ENCODE data around the gene TATDN2.

The TATDN2 gene

DNA sequence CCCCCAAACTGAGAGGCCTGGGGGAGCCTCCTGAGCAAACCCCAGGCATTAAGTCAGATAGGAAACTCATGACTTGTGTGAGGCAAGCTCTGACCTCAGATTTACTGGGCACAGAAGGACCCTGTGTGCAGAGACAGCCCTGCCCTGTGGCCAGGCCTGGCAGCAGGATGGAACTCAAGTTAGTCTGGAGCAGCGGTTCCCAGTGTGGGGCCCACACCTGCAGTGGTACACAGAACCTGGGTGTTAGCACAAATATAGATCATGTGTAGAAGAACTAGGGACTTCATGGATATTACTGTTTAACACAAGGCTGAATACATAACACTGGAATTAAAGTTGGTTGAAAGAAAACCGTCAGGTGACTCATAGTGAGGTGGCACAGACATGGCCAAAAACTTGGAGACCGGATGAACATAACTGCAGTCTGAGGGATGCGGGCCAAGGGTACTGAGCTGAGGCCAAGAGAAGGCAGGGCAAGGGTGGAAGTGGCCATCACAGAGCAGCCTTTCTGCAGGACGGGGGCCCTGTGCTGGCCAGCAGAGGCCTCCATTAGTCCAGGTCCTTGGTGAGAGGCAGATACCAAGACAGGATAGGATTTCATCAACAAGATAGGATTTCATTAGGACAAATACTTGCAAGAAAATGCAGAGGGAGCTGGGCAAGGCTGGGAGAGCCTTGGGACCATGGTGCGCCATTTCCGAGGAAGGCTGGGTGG, 42.7 kb upstream of the TATDN2 start:
- no peak overlapping the region for H2AFZ ChIP-seq (ENCODE audit: low read length)
- no peaks in the 10 kb centered on the region for H3K4me1 ChIP-seq (ENCODE audit: insufficient read depth, low read length, poor library complexity, severe bottlenecking)
- H3K79me2 ChIP-seq (ENCODE audit: insufficient read depth, low read length) = no peaks in the 10 kb centered on the region
- H3F3A ChIP-seq (ENCODE audit: low read depth) = no peaks in the 10 kb centered on the region
- H3K9me3 ChIP-seq (ENCODE audit: insufficient read depth, low read depth, low read length) = no peaks in the 10 kb centered on the region
- H4K20me1 ChIP-seq (ENCODE audit: insufficient read depth, low read length, poor library complexity, severe bottlenecking) = no peaks in the 10 kb centered on the region
- TF ChIP-seq, protein P1, sequence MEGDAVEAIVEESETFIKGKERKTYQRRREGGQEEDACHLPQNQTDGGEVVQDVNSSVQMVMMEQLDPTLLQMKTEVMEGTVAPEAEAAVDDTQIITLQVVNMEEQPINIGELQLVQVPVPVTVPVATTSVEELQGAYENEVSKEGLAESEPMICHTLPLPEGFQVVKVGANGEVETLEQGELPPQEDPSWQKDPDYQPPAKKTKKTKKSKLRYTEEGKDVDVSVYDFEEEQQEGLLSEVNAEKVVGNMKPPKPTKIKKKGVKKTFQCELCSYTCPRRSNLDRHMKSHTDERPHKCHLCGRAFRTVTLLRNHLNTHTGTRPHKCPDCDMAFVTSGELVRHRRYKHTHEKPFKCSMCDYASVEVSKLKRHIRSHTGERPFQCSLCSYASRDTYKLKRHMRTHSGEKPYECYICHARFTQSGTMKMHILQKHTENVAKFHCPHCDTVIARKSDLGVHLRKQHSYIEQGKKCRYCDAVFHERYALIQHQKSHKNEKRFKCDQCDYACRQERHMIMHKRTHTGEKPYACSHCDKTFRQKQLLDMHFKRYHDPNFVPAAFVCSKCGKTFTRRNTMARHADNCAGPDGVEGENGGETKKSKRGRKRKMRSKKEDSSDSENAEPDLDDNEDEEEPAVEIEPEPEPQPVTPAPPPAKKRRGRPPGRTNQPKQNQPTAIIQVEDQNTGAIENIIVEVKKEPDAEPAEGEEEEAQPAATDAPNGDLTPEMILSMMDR (conservative IDR thresholded peaks at IDR 0.05; ENCODE audit: low read length) = no peak
- TF ChIP-seq EZH2phosphoT487 (IDR thresholded peaks at IDR 0.05; ENCODE audit: borderline replicate concordance) = no peak
- H3K36me3 ChIP-seq (ENCODE audit: insufficient read depth, low read length) = no peaks in the 10 kb centered on the region
- no peak overlapping the region for H3K4me3 ChIP-seq (ENCODE audit: low read length, poor library complexity, severe bottlenecking)
- no peak overlapping the region for H3K9ac ChIP-seq (ENCODE audit: low read depth, low read length, poor library complexity, severe bottlenecking)
- H3K4me2 ChIP-seq (ENCODE audit: low read depth, low read length, poor library complexity, severe bottlenecking) = no peak overlapping the region
- no peaks in the 10 kb centered on the region for H3K9me2 ChIP-seq (replicated peaks; ENCODE audit: low read depth, low read length)
- H3K27me3 ChIP-seq (ENCODE audit: insufficient read depth, low read length, poor library complexity, severe bottlenecking) = no peaks in the 10 kb centered on the region

DNA sequence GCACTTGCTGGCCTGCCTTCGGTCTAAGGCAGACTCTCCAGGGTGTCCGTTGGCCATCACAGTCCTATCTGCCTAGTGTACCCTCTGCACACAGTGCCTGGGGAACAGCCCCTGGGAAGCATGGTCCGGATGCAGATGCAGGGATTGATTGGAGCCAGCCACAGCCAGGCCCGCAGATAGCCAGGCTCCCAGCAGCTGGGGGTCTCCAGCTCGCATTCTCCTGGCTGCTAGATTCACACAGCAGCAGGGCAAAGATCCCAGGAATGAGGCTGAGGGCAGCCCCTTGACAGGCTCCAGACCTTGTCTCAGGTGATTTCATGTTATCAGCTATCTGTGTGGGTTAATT, 42.1 kb upstream of the TATDN2 start:
- no peaks in the 10 kb centered on the region for H3K9me3 ChIP-seq (ENCODE audit: insufficient read depth, low read depth, low read length)
- H3K4me2 ChIP-seq (ENCODE audit: low read depth, low read length, poor library complexity, severe bottlenecking) = no peak overlapping the region
- no peaks in the 10 kb centered on the region for H3F3A ChIP-seq (ENCODE audit: low read depth)
- H4K20me1 ChIP-seq (ENCODE audit: insufficient read depth, low read length, poor library complexity, severe bottlenecking) = no peaks in the 10 kb centered on the region
- no peak overlapping the region for H3K9ac ChIP-seq (ENCODE audit: low read depth, low read length, poor library complexity, severe bottlenecking)
- no peaks in the 10 kb centered on the region for H3K4me1 ChIP-seq (ENCODE audit: insufficient read depth, low read length, poor library complexity, severe bottlenecking)
- no peaks in the 10 kb centered on the region for H3K79me2 ChIP-seq (ENCODE audit: insufficient read depth, low read length)
- TF ChIP-seq, protein P1 (conservative IDR thresholded peaks at IDR 0.05; ENCODE audit: low read length) = no peak
- no peak for TF ChIP-seq EZH2phosphoT487 (IDR thresholded peaks at IDR 0.05; ENCODE audit: borderline replicate concordance)
- no peak overlapping the region for H3K4me3 ChIP-seq (ENCODE audit: low read length, poor library complexity, severe bottlenecking)
- no peak overlapping the region for H2AFZ ChIP-seq (ENCODE audit: low read length)
- H3K36me3 ChIP-seq (ENCODE audit: insufficient read depth, low read length) = no peaks in the 10 kb centered on the region
- no peaks in the 10 kb centered on the region for H3K9me2 ChIP-seq (replicated peaks; ENCODE audit: low read depth, low read length)
- no peaks in the 10 kb centered on the region for H3K27me3 ChIP-seq (ENCODE audit: insufficient read depth, low read length, poor library complexity, severe bottlenecking)

DNA sequence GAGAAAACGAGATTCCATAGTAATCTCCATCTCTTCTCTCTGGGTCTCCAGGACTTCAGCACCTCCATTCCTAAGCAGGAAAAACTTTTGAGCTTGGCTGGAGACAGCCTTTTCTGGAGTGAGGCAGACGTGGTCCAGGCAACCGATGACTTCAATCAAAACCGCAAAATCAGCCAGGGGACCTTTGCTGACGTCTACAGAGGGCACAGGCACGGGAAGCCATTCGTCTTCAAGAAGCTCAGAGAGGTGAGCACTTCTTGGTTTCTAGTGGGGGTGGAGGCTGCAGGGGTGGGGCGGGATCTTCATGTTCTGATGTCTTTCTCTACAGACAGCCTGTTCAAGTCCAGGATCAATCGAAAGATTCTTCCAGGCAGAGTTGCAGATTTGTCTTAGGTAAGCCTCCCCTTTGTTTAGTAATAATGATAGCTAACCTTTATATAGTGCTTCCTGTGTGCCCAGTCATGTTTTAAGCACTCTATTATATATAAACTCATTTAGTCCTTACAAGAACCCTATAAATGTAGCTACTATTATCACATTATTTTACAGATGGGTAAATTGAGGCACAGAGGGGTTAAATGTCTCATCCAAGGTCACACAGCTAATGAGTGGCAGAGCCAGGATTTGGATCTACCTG, 35.0 kb upstream of the TATDN2 start:
- Histone ChIP-seq H3K4me3 (ENCODE audit: low read length, poor library complexity, severe bottlenecking) (no peak overlapping the region), H3K4me1 (ENCODE audit: insufficient read depth, low read length, poor library complexity, severe bottlenecking) (no peaks in the 10 kb centered on the region), H2AFZ (ENCODE audit: low read length) (no peak overlapping the region), H3K9ac (ENCODE audit: low read depth, low read length, poor library complexity, severe bottlenecking) (no peak overlapping the region), H3K27me3 (ENCODE audit: insufficient read depth, low read length, poor library complexity, severe bottlenecking) (no peaks in the 10 kb centered on the region), H4K20me1 (ENCODE audit: insufficient read depth, low read length, poor library complexity, severe bottlenecking) (no peaks in the 10 kb centered on the region), H3K4me2 (ENCODE audit: low read depth, low read length, poor library complexity, severe bottlenecking) (no peak overlapping the region), H3K79me2 (ENCODE audit: insufficient read depth, low read length) (no peaks in the 10 kb centered on the region), H3K9me3 (ENCODE audit: insufficient read depth, low read depth, low read length) (no peaks in the 10 kb centered on the region), H3F3A (ENCODE audit: low read depth) (no peaks in the 10 kb centered on the region), H3K9me2 (replicated peaks; ENCODE audit: low read depth, low read length) (no peaks in the 10 kb centered on the region), H3K36me3 (ENCODE audit: insufficient read depth, low read length) (no peaks in the 10 kb centered on the region)
- TF ChIP-seq EZH2phosphoT487 (IDR thresholded peaks at IDR 0.05; ENCODE audit: borderline replicate concordance) = no peak
- TF ChIP-seq, protein P1 (conservative IDR thresholded peaks at IDR 0.05; ENCODE audit: low read length) = no peak

Data from Loucy (cell line).